ENCODE data around the gene FAM111B.
A peak's percentile ranks its signal among the peaks of the same experiment; 100 is the strongest.
"Not testable (repeated sequence)": the region's sequence is repeated elsewhere in the genome, so short reads cannot be mapped to it uniquely, and the experiment has no call there.

Gene FAM111B

DNA sequence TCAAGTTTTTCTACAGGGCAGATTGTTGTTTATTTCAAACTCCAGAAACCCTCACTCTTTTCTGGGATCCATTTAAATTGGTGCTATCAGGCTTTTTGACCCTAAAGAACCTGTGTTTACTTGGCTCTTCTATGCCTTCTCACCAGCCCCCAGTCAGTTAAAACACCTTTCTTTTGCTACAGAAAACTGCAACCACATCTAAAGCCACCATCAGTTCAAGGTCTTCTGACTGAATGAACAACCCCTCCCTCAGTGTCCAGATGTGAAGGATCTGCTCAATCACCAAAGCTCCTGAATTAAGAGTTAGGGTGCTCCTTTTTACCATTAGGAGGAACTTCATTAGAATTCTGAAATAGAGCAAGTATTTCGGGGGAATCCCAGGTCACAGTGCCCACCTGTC is 28.0 kb upstream of the FAM111B start:
- H3K27me3 ChIP-seq (ENCODE audit: insufficient read depth, low read length) = peaks cover 76% of the 10 kb centered on the region
- H3K36me3 ChIP-seq (ENCODE audit: insufficient read depth, low read length) = no peaks in the 10 kb centered on the region
- no peaks in the 10 kb centered on the region for H3K4me1 ChIP-seq (ENCODE audit: control insufficient read depth, insufficient read depth, low read length, unreplicated experiment)
- H2AFZ ChIP-seq (ENCODE audit: low read length, unreplicated experiment) = no peak overlapping the region
- no peak overlapping the region for H3K27ac ChIP-seq (ENCODE audit: low read depth, low read length)
- H3K4me3 ChIP-seq (ENCODE audit: low read depth, low read length) = no peak overlapping the region
- no peaks in the 10 kb centered on the region for H3K79me2 ChIP-seq (ENCODE audit: control insufficient read depth, insufficient read depth, low read length, unreplicated experiment)

DNA sequence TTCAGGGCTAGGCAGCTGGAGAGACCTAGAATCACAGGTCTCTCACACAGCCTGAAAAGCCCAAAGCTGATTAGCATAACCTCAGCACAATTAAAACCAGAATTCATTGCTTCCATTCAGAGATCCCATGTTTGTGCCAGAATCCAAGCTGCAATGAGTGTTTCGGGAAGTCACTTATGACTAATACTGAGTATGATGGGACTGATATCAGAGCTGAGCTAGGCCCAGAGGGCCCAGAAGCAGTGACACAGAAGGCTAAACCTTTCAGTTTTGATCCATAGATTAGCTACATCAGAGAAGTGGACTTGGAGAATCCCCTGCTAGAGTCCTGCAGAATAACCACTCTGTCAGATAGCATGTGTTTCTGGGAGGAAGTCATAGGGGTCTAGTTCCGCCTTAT is 26.6 kb upstream of the FAM111B start:
- not testable (repeated sequence) for H3K36me3 ChIP-seq (ENCODE audit: insufficient read depth, low read length); H3K4me3 ChIP-seq (ENCODE audit: low read depth, low read length); H3K79me2 ChIP-seq (ENCODE audit: control insufficient read depth, insufficient read depth, low read length, unreplicated experiment); H2AFZ ChIP-seq (ENCODE audit: low read length, unreplicated experiment); H3K4me1 ChIP-seq (ENCODE audit: control insufficient read depth, insufficient read depth, low read length, unreplicated experiment); H3K27ac ChIP-seq (ENCODE audit: low read depth, low read length)
- peaks cover 74% of the 10 kb centered on the region for H3K27me3 ChIP-seq (ENCODE audit: insufficient read depth, low read length)

DNA sequence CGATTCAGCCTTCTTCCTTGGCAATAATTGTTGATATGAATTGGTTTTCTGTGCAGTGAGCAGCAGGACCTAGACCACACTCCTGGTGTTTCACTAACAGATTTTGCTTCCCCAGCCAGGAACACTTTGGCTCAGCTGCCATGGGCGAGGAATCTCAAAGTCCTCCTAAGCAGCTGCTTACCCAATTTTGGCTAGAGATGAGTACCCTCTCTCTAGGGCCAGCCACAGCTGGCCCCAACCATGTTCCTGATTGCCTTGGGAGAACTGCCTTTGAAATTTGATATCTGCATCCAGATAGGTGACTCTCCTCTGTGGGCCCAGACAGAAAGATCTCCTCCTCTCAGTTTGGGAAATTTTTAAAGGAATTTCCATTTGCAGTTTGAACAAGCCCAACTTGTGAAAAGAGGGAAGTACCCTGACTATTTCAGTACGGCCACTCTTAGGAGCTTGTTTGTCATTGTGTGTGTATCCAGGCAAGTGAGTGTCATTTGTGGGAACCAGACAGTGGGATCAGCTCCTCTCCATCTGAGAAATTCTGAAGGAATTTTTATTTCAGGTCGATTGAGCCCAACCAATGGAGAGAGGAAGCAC is 25.5 kb upstream of the FAM111B start:
- H3K27me3 ChIP-seq (ENCODE audit: insufficient read depth, low read length) = peaks cover 71% of the 10 kb centered on the region
- not testable (repeated sequence) for H3K27ac ChIP-seq (ENCODE audit: low read depth, low read length); H3K4me3 ChIP-seq (ENCODE audit: low read depth, low read length); H3K36me3 ChIP-seq (ENCODE audit: insufficient read depth, low read length); H3K4me1 ChIP-seq (ENCODE audit: control insufficient read depth, insufficient read depth, low read length, unreplicated experiment); H2AFZ ChIP-seq (ENCODE audit: low read length, unreplicated experiment); H3K79me2 ChIP-seq (ENCODE audit: control insufficient read depth, insufficient read depth, low read length, unreplicated experiment)

DNA sequence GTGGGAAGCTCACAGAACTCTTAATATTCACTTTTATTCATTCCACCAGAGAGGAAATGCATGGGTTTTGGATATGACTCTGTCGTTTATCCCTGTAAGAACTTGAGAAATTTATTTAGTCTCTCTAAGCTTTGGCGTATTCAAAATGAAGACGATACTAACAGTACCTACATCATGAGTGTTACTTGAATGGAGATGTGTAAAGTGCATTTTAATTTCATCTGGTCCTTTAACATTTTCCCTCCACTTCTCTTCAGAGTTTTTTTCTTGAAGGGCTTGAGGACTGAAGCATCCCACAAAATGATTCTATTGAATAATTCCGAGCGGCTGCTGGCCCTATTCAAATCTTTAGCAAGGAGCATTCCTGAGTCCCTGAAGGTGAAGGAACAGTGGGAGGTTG is 21.0 kb upstream of the FAM111B start, which contains the start of gene GLYATL1B:
TSS of gene GLYATL1B (plus strand) at position 301 of the 400 bp plus-strand sequence. CDS start at position 301, 0 bp downstream.
- not testable (repeated sequence) for H3K27ac ChIP-seq (ENCODE audit: low read depth, low read length); H3K36me3 ChIP-seq (ENCODE audit: insufficient read depth, low read length); H2AFZ ChIP-seq (ENCODE audit: low read length, unreplicated experiment); H3K79me2 ChIP-seq (ENCODE audit: control insufficient read depth, insufficient read depth, low read length, unreplicated experiment); H3K4me3 ChIP-seq (ENCODE audit: low read depth, low read length); H3K4me1 ChIP-seq (ENCODE audit: control insufficient read depth, insufficient read depth, low read length, unreplicated experiment)
- peaks cover 68% of the 10 kb centered on the region for H3K27me3 ChIP-seq (ENCODE audit: insufficient read depth, low read length)

DNA sequence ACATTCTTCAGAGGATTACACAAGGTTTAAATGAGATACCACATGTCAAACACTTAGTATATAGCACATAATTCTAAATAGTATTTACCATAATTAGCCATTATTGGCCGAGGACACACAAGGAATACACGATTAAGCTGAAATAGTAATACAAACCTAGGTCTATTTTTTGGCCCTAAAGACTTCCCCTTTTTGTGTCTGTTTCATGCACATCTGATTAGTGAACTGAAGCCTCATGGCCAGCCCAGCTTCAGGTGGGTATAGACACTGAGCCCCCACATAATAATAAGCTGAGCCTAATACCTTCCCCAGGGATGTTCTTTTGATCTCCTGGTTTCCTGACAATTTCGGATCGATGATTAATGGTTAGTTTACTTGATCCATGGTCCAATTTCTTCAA is 18.9 kb upstream of the FAM111B start:
- Histone ChIP-seq H3K27me3 (ENCODE audit: insufficient read depth, low read length) (peaks cover 74% of the 10 kb centered on the region), H3K36me3 (ENCODE audit: insufficient read depth, low read length) (no peaks in the 10 kb centered on the region), H2AFZ (ENCODE audit: low read length, unreplicated experiment) (no peak overlapping the region), H3K4me1 (ENCODE audit: control insufficient read depth, insufficient read depth, low read length, unreplicated experiment) (no peaks in the 10 kb centered on the region), H3K79me2 (ENCODE audit: control insufficient read depth, insufficient read depth, low read length, unreplicated experiment) (no peaks in the 10 kb centered on the region), H3K27ac (ENCODE audit: low read depth, low read length) (no peak overlapping the region), H3K4me3 (ENCODE audit: low read depth, low read length) (no peak overlapping the region)

DNA sequence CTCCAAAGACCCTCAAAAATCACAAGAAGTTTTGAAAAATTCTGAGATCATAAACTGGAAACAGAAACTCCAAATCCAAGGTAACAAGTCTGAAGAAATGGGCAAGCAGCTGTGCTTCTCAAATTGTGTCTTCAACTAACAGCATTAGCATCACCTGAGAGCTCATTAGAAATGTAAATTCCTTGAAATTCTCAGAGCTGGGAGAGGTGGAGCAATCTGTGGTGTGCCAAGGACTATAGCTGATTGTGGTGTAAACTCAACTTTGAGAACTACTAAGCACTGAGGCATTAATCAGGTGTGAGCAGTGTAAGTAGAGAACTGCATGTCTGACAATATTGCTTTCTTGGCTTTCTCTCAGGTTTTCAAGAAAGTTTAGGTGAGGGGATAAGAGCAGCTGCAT is 13.5 kb upstream of the FAM111B start:
- not testable (repeated sequence) for H3K79me2 ChIP-seq (ENCODE audit: control insufficient read depth, insufficient read depth, low read length, unreplicated experiment); H3K27ac ChIP-seq (ENCODE audit: low read depth, low read length); H3K4me1 ChIP-seq (ENCODE audit: control insufficient read depth, insufficient read depth, low read length, unreplicated experiment); H3K4me3 ChIP-seq (ENCODE audit: low read depth, low read length); H3K36me3 ChIP-seq (ENCODE audit: insufficient read depth, low read length); H2AFZ ChIP-seq (ENCODE audit: low read length, unreplicated experiment)
- peaks cover 39% of the 10 kb centered on the region for H3K27me3 ChIP-seq (ENCODE audit: insufficient read depth, low read length)

DNA sequence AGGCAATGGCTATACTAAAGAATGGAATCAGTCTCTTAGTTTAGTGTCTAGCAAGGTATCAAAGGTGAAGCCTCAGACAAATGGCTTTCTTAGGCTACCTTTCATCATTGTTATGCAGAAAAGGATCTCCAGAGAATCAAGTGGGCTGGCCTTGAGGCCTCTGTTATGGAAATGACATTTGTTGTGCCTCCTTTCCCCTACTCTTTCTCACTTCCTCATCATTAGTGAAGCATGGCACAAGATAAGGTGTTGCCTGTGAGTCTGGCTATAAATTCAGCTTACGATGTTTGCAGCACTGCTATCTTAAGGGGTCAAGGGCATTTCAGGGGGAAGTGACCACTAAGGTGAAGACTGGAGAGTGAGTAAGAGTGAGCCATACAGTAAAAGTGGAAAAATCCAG is 11.8 kb upstream of the FAM111B start:
- H3K79me2 ChIP-seq (ENCODE audit: control insufficient read depth, insufficient read depth, low read length, unreplicated experiment); H2AFZ ChIP-seq (ENCODE audit: low read length, unreplicated experiment); H3K4me3 ChIP-seq (ENCODE audit: low read depth, low read length); H3K4me1 ChIP-seq (ENCODE audit: control insufficient read depth, insufficient read depth, low read length, unreplicated experiment); H3K27ac ChIP-seq (ENCODE audit: low read depth, low read length); H3K36me3 ChIP-seq (ENCODE audit: insufficient read depth, low read length): not testable (repeated sequence)
- H3K27me3 ChIP-seq (ENCODE audit: insufficient read depth, low read length) = peaks cover 33% of the 10 kb centered on the region

DNA sequence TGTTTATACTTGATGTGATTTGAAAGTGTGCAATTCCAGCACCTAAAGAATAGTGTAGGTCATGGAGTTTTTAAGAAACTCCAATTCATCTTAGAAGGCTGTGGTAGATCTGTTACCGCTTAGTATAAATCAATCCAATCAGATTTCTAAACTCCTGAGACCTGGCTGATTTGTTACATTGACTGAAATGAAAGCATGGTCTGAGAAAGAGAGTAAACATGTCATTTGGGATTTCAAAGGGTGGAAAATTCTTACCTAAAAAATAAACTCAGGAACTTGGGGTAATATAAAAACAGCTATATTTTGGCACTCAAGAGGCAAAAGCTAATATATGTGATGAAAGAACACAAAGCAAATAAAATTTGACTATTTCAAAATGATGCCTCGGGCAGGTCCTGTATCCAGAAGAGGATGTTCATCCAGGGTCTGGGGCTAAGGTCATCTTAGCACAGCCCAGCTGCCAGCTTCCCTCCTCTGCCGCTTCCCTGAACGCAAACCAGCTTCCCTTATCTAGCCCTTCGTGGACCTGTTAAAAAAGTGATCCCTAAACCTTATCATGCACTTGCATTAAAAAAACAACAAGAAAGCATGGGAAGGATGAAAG is 11.0 kb upstream of the FAM111B start:
- not testable (repeated sequence) for H3K4me3 ChIP-seq (ENCODE audit: low read depth, low read length); H2AFZ ChIP-seq (ENCODE audit: low read length, unreplicated experiment); H3K36me3 ChIP-seq (ENCODE audit: insufficient read depth, low read length); H3K4me1 ChIP-seq (ENCODE audit: control insufficient read depth, insufficient read depth, low read length, unreplicated experiment); H3K27ac ChIP-seq (ENCODE audit: low read depth, low read length); H3K79me2 ChIP-seq (ENCODE audit: control insufficient read depth, insufficient read depth, low read length, unreplicated experiment)
- peaks cover 34% of the 10 kb centered on the region for H3K27me3 ChIP-seq (ENCODE audit: insufficient read depth, low read length)

DNA sequence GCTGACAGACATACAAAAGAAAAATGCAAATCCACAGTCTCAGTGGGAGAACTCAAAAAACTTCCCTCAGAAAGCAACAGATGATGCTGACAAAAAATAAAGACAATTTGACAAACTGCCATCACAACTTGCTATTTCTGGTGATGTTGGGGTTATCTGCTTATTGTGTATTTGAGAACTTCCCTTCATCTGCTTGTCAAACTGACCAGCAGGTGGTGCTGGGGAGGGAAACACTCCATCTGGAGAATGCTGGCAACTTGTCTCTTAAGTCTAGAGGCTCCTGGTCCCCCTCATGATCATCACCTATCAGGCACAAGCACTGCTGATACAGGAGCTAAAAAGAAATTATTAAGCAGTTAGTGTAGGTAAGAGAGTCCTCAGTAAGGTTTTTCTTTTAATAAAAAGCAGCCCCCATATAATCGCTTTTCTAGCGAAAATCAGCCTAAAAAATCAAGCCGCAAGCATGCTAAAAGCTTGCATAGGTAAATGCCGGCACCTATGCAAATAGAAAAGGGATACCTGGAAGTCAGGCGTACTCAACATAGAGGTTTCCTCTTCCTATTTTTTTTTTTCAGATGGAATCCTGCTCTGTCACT is 9.8 kb upstream of the FAM111B start:
- Histone ChIP-seq H3K4me1 (ENCODE audit: control insufficient read depth, insufficient read depth, low read length, unreplicated experiment) (no peaks in the 10 kb centered on the region), H3K36me3 (ENCODE audit: insufficient read depth, low read length) (no peaks in the 10 kb centered on the region)

DNA sequence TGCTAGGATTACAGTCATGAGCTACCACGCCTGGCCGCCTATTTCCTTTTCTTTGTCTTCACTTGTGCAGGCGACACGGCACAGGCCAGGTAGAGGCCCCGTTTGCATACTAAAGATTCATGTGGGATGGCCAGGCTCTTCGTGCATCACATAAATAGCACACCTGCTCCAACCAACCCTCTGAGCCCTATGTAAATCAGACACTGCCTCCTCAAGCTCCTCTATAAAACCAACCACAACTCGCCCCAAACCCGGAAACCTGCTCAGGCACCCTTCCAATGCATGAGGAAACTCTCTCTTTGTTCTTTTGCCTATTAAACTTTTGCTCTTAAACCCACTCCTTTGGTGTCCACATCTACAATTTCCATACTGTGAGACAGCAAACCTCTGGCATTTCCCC is 9.1 kb upstream of the FAM111B start:
- not testable (repeated sequence) for H2AFZ ChIP-seq (ENCODE audit: low read length, unreplicated experiment); H3K4me3 ChIP-seq (ENCODE audit: low read depth, low read length); H3K27ac ChIP-seq (ENCODE audit: low read depth, low read length); H3K79me2 ChIP-seq (ENCODE audit: control insufficient read depth, insufficient read depth, low read length, unreplicated experiment); H3K4me1 ChIP-seq (ENCODE audit: control insufficient read depth, insufficient read depth, low read length, unreplicated experiment); H3K36me3 ChIP-seq (ENCODE audit: insufficient read depth, low read length)
- H3K27me3 ChIP-seq (ENCODE audit: insufficient read depth, low read length) = peaks cover 16% of the 10 kb centered on the region

More for the DNA sequence above, 9.8 kb upstream of the FAM111B start:
- H3K79me2 ChIP-seq (ENCODE audit: control insufficient read depth, insufficient read depth, low read length, unreplicated experiment) = no peaks in the 10 kb centered on the region
- no peak overlapping the region for H3K4me3 ChIP-seq (ENCODE audit: low read depth, low read length)
- no peak overlapping the region for H3K27ac ChIP-seq (ENCODE audit: low read depth, low read length)
- peaks cover 23% of the 10 kb centered on the region for H3K27me3 ChIP-seq (ENCODE audit: insufficient read depth, low read length)
- H2AFZ ChIP-seq (ENCODE audit: low read length, unreplicated experiment) = no peak overlapping the region

DNA sequence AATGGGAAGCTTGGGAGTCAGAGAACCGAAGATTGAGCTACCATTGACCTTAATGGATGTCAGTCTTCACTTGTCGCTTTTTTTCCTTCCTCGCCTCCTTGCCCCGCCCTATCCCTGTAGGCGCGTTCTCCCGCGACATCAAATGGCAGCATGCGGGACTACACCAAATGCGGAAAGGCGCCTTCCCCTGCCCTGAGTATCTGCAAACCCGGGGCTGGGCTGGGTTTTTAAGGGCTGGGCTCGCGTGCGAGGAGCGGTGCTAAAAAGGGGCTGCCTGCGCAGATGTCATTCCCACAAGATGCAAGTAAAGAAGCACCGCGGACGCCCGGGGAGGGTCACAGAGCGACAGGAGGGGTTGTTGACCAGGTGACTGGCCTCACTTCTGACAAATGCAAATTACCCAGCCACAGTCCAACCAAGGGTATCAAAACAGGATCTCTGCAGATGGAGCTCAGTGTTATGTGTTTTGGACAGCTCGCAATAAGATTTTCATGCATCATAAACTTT is 4.7 kb upstream of the FAM111B start:
- no peaks in the 10 kb centered on the region for H3K36me3 ChIP-seq (ENCODE audit: insufficient read depth, low read length)
- peak overlapping the region; percentile 75 for H2AFZ ChIP-seq (ENCODE audit: low read length, unreplicated experiment)
- peak overlapping the region; percentile 76 for H3K4me3 ChIP-seq (ENCODE audit: low read depth, low read length)
- no peaks in the 10 kb centered on the region for H3K4me1 ChIP-seq (ENCODE audit: control insufficient read depth, insufficient read depth, low read length, unreplicated experiment)
- H3K27me3 ChIP-seq (ENCODE audit: insufficient read depth, low read length) = peaks cover 11% of the 10 kb centered on the region
- no peak overlapping the region for H3K27ac ChIP-seq (ENCODE audit: low read depth, low read length)
- H3K79me2 ChIP-seq (ENCODE audit: control insufficient read depth, insufficient read depth, low read length, unreplicated experiment) = no peaks in the 10 kb centered on the region
